ENCODE measurements around the gene ZNRD2.

DNA sequence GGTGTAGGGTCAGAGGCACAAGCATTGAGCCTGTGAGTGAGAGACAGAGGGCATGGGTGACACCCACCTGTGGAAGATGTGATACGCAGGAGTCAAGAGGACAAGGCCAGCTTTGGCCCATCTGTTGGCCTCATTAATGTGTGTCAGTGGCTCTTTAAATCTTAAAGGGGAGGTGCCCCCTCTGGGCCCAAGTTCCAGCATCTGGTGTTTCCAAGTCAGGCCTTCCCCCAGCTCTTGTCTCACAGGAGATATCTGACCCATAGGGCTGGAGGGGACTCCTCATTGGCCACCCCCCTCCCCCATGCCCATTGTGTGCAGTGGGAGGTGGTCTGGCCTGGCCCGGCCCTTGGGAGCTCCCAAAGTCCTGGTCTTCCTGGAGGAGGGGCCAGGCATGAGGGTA lies 16.4 kb downstream of the ZNRD2 start:
- no peak for TF ChIP-seq POLR2AphosphoS5 (IDR thresholded peaks at IDR 0.05; ENCODE audit: borderline replicate concordance, low read depth, low read length)
- no peak for TF ChIP-seq EZH2 (IDR thresholded peaks at IDR 0.05)
- TF ChIP-seq FOXP2 (optimal IDR thresholded peaks at IDR 0.05; ENCODE audit: control extremely low read depth, extremely low read length, insufficient read depth): no peak
